GM18519 (cell line): ENCODE results near the gene GUK1.

Experiments
- ATAC-seq: cut with Tn5 transposase; IDR thresholded peaks from one replicate; pipeline ENCODE4 v1.9.1; 2021; ENCODE audit warnings: mild to moderate bottlenecking, moderate library complexity; ENCODE audit not compliant: unreplicated experiment, low FRiP score

GUK1 gene

DNA sequence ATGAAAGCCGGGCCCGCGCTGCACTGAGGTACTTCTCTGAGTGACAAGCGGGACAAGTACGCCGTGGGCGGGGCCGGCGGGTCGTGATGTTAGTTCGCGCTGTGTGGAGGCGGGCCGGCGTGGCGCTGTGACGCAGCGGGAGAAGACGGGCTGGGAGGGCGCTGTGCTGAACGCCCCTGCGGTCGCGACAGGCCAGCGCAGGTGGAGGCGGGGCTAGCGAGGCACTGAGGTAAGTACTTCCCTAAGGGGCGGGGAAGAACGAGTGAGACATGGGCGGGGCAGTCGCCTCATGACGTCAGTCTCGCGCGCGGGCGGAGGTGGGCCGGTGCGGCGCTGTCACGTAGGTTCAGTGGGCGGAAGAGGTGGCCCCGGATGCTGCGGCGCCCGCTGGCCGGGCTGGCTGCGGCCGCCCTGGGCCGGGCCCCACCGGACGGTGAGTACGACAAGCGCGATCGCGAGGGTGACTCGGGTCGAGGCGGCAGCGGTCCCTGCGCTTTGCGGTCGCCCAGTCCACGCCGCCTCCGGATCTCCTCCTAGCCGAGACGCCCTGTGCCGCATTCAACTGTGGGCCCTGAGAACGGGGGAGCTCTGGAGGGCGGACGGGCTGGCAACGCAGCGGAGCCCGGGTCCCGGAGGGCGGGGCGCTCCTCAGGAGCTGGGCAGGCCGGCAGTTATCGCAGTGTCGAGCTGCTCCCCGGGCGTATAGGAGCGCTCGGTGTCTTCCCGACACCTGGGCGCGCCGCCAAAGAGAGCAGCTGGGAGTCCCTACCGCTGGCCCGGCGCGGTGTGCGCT lies at the start of gene GUK1:
Gene GUK1, plus strand, starts transcription at position 349 of the 793 bp plus-strand sequence. Its CDS starts 24 bp downstream, at position 373.
- ATAC-seq, result peak; percentile 91

- no peak for ATAC-seq
Measured at GRCh38 chr1:228090613-228091081, 49.4 kb upstream of the GUK1 start.

- ATAC-seq, result no peak
Measured at GRCh38 chr1:228091084-228091483, 49.0 kb upstream of the GUK1 start.

- ATAC-seq, result no peak
Measured at GRCh38 chr1:228092342-228093049, 47.6 kb upstream of the GUK1 start.

DNA sequence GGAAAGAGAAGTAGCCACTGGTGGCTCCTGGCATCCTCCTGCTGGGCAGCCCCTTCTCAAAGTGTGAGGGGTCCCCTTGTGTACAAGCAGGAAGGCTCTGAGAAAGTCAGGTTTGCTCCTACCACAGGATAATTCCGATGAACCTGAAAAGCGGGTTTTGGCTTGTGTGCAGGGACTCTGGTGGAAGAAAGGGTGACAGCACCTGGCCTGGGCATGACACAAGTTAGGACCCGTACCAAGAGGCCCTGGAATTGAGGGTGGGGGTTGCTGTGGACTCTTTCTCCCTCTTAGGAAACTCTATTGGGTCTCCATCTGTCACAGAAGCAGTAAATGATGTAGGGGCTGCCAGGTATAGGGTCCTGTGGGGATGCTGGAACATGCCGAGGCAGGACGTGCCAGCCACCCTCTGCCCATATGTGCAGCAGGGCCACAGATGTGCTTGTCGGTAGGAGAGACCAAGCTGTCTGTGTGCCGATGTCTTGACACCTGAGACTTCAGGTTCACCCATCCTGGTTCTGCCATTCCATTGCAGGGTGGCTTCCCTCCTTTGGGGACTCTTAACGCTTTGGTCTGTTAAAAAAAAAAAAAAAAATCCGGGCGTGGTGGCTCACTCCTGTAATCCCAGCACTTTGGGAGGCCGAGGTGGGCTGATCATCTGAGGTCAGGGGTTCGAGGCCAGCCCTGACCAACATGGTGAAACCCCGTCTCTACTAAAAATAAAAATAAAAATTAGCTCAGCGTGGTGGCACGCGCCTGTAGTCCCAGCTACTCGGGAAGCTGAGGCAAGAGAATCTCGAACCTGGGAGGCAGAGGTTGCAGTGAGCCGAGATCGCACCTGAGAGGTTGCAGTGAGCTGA lies 46.8 kb upstream of the GUK1 start:
- no peak for ATAC-seq

GRCh38 chr1:228094432-228095016 lies 45.6 kb upstream of the GUK1 start:
- no peak for ATAC-seq

- no peak for ATAC-seq
Measured at GRCh38 chr1:228095161-228095560, 44.9 kb upstream of the GUK1 start.

DNA sequence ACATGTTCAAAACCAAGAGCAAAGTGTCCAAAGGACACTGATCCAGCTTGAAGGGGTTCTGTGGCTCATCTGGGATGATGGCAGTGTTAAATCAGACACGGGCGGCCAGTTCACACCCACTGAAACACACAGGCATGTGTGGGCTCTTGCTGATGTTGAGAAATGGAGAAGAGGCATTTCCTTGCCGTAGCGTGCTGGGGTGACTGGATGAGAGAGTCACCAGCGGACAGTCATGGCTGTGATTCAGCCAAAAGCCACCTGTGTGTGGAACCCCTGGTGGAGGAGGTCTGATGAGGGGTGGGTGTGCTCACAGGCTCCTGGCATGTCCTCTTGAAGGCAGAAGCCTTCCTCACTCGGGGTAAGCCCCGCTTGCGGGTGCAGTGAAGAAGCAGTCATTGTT lies 44.1 kb upstream of the GUK1 start:
- no peak for ATAC-seq

- no peak for ATAC-seq
Measured at GRCh38 chr1:228096416-228097332, 43.4 kb upstream of the GUK1 start.

DNA sequence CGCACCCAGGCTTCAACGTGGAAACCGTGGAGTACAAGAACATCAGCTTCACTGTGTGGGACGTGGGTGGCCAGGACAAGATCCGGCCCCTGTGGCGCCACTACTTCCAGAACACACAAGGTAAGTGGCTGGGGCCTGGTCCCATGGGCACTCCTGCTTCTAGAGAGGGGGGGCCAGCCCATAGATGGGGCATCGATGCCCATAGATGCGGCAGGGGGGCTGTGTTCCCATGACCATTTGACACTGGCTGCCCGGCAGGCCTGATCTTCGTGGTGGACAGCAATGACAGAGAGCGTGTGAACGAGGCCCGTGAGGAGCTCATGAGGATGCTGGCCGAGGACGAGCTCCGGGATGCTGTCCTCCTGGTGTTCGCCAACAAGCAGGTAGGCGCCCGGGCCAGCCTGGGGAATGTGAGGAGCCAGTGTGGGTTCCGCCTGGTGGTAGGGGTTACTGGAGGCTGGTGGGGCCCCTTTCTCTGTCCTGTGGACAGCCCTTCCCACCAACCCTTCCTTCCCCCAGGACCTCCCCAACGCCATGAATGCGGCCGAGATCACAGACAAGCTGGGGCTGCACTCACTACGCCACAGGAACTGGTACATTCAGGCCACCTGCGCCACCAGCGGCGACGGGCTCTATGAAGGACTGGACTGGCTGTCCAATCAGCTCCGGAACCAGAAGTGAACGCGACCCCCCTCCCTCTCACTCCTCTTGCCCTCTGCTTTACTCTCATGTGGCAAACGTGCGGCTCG lies 42.6 kb upstream of the GUK1 start:
- ATAC-seq, result no peak

DNA sequence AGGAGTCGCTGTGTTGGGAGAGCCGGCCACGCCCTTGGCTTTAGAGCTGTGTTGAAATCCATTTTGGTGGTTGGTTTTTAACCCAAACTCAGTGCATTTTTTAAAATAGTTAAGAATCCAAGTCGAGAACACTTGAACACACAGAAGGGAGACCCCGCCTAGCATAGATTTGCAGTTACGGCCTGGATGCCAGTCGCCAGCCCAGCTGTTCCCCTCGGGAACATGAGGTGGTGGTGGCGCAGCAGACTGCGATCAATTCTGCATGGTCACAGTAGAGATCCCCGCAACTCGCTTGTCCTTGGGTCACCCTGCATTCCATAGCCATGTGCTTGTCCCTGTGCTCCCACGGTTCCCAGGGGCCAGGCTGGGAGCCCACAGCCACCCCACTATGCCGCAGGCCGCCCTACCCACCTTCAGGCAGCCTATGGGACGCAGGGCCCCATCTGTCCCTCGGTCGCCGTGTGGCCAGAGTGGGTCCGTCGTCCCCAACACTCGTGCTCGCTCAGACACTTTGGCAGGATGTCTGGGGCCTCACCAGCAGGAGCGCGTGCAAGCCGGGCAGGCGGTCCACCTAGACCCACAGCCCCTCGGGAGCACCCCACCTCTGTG lies 41.7 kb upstream of the GUK1 start:
- ATAC-seq, result no peak

- no peak for ATAC-seq
Measured at GRCh38 chr1:228099331-228099732, 40.7 kb upstream of the GUK1 start.

DNA sequence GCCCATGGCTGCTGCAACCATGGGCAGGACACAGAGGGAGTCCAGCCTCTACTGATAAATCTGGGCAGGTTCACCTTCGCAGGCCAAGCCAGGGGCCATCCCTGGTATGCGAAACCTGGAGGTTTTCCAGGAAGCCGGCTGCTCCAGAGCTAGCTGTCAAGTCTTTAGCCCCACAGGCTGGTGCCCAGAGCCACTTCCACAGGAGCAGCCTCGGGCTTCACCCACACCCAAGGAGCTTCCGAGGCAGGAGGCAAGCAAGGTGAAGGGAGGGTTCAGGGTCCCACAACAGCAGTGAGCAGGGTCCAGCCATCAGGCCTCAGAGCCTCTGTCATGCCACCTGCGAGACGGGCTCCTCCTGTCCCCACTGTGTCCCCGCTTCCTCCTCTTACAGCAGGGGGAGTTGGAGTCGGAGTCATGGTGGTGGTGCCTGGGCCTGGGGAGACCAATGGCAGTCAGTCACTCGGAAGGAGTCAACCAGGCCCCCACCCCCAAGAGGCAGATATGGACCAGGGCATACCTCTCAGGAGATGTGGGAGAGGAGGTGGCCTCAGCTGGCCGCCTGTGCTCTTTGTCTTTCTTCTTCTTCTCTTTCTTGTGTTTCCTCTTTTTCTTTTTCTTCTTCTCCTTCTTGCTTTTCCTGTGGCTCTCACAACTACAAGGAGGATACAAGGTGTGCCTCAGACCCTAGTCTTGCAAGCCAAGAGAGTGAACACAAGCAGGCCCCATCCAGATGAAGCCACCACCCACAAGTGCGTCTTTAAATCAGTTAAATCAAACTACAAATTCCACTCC lies 39.1 kb upstream of the GUK1 start:
- ATAC-seq, result no peak

DNA sequence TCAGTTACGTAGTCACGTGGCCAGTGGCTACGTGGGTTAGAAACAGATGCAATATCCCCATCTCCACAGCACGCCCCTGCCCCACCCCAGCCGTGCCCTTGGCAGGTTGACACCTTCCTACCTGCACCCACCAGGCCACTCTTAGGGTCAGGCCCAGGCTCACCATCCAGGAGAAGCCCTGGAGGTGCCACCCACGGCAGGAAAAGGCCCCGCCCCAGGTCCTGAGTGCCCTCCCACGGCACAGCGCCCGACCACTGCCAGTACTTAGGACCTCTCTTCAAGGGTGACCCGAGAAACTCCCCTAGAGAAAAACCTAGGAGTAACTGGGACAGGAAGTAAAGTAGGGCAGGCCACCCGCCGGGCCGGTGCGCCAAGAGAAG lies 38.5 kb upstream of the GUK1 start:
- no peak for ATAC-seq

- no peak for ATAC-seq
Measured at GRCh38 chr1:228101994-228102790, 37.9 kb upstream of the GUK1 start.

- peak; percentile 62 for ATAC-seq
Measured at GRCh38 chr1:228102791-228103620, 37.1 kb upstream of the GUK1 start, which contains the start of gene C1orf35. TSS of gene C1orf35 (minus strand) at chr1:228103325. CDS start at chr1:228103227, 98 bp downstream.
